GM19043 (cell line): ENCODE data around the gene PSG6.
"Not testable (repeated sequence)": the region's sequence is repeated elsewhere in the genome, so short reads cannot be mapped to it uniquely, and the experiment has no call there.

Source experiments
- ATAC-seq: cut with Tn5 transposase; IDR thresholded peaks from one replicate; pipeline ENCODE4 v1.9.1; 2021; ENCODE audit warnings: low read depth; ENCODE audit not compliant: unreplicated experiment

Gene PSG6

GRCh38 chr19:42917634-42918033 is at the start of gene PSG6:
Gene PSG6, minus strand, starts transcription at chr19:42917894. Its CDS starts 102 bp downstream, at chr19:42917792.
- ATAC-seq = not testable (repeated sequence)

DNA sequence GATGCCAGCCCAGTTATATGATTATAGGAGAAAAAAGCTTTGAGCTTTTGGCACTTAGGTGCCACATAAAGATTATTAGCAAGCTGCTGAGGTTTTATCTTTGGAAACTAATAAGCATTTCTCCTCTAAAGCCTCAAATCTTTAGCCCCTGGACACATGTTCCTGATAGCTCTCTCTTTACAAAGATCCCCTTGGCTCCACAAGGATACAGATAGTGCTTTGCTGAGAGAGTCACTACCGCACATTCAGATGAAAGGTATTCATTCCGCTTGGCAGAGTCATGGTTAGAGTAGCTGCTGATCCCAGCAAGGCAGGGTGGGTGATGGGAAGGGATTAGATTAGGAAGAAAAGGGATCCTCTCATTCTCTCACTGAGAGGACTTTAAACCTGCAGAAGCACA is 47.5 kb upstream of the PSG6 start:
- ATAC-seq = no peak

DNA sequence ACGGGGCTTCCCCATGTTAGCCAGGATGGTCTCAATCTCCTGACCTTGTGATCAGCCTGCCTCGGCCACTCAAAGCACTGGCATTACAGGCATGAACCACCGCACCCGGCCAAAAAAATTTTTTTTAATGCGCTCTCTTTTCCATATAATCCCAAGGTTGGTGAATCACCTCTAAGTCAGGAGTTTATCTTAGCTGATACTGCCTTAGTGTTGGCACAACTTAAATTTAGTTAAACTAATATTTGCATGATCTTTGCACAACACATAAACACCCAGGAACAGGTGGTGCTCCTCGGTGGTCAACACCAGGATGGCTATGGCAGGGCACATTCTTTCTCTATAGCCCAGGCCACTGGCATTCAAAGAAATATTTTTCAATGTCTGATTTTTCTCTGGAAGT is 43.4 kb upstream of the PSG6 start:
- ATAC-seq = no peak

DNA sequence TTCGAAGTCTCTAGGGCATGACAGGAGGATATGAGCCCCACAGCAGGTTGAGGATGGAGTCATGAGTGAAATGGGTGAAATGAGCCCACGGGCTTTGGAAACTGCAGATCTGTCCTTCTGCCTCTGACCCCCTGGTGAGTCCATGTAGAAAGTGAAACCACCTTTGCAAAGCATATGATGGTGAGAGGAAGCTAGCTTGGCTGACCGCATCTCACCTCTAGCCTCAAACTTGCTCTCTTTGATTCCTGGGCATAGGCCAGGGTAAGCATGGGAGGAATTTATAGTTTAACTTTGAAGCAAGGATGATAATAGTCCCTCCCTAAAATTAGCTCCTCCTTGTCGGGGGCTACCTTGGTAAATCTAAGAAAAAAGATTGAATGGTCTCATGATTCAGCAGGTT is 34.4 kb upstream of the PSG6 start:
- ATAC-seq = not testable (repeated sequence)

- not testable (repeated sequence) for ATAC-seq
Observed at GRCh38 chr19:42951476-42951875, 33.8 kb upstream of the PSG6 start.

- ATAC-seq = no peak
Observed at GRCh38 chr19:42942187-42942789, 24.6 kb upstream of the PSG6 start.

GRCh38 chr19:42937107-42937506 is 19.4 kb upstream of the PSG6 start, which contains the start of gene PSG7:
Gene PSG7, minus strand, starts transcription at chr19:42937207. Its CDS starts 131 bp downstream, at chr19:42937076.
- ATAC-seq = not testable (repeated sequence)

GRCh38 chr19:42934726-42935125 is 17.0 kb upstream of the PSG6 start:
- not testable (repeated sequence) for ATAC-seq

DNA sequence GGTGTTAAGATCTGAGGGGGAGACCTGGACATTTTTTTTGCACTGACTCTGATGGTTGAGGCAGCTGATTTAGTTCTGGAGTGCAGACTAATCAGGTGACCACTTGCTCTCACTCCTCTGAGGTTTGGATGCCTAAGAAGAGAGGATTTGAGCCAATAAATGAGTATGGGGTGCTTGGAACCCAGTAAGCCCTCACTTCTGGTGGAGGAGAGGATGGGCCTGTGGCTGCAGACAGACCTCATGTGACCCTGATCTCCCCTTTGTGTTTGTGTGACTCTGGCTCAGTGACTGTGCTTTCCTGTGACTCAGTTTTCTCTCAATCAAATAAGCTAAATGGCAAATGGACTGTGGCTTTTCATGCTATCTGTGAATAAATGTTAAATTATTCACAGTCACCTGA is 16.5 kb upstream of the PSG6 start:
- not testable (repeated sequence) for ATAC-seq

DNA sequence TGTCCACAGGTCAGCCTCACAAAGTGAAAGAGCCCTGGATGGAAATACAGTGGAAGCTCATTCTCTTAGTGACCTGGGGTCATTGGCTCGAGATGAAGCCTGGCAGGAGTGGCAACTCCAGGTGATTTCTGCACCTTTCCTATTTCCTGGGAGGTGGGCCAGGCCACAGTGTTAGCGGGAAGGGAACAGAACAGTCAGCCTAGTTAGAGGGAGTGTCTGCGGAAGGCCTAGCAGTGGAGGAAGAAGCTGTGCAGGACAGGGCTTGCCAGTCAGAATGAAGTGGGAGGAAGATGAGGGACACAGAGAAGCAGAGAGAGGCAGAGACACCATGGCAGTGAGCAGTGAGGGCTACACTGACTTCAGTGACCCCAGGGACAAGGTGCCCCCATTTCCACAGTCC is 15.7 kb upstream of the PSG6 start:
- ATAC-seq = not testable (repeated sequence)

DNA sequence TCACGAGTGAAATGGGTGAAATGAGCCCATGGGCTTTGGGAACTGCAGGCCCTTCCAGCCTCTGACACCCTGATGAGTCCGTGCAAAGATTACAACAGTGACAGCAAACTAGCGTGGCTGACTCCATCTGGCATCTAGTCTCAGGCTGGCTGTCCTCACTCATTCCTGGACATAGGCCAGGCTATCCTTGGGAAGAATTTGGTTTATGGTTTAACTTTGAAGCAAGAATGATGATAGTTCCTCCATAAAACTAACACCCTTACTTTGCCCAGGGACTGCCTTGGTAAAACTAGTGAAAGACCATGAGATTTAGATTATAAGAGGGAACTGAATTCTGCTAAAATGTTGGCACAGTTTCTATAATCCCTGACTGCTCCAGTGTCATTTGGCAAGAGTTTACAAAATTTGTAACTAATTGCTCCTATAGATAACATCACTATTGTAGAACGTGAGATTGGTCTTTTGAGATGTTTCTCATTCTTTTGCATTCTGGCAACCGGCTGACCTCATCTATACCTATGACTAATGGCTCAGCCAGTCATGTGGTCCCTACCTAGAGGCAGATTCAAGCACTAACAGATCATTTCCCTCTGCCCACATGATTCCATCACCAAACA is 14.9 kb upstream of the PSG6 start:
- ATAC-seq = not testable (repeated sequence)

DNA sequence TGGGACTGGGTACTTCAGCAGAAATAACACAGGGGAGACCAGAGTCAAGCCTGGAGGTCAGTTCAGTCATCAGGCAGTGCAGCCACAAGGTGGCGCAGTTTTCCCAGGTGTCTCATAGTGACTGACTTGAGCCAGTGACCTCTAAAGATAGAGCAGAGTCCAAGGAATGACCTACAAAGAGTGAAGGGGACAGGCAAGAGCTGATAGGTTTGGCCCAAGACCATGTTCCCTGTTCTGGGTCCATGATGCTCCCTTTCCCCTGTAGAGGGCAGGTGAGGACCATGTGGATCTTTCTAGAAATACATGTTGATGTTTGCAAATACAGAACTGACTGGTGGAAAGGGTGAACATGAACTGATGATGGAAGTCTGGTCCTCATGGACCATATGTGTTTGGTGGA is 12.5 kb upstream of the PSG6 start:
- ATAC-seq = not testable (repeated sequence)

- no peak for ATAC-seq
Observed at GRCh38 chr19:42928896-42929295, 11.2 kb upstream of the PSG6 start.

DNA sequence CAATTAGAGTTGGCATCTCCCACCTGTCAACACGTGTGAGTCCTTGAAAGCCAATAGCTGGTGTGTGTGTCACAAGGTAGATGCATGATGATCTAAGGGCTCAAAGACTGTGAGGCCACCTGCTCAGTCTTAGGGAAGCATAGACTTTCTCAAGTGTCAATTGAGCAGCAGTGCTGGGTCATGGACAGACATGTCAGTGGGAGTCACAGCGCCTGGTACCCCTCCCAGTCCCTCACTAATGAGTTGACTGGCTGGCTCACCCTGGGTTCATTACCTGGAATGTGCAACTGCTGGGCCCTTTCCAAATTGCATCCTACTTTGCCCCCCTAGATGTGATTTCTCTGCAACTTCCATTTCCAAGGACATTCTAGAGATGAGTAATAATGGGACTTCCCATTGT is 9.1 kb upstream of the PSG6 start:
- no peak for ATAC-seq

- not testable (repeated sequence) for ATAC-seq
Observed at GRCh38 chr19:42923106-42923505, 5.4 kb upstream of the PSG6 start.

GRCh38 chr19:42920971-42921370 is 3.3 kb upstream of the PSG6 start:
- not testable (repeated sequence) for ATAC-seq

DNA sequence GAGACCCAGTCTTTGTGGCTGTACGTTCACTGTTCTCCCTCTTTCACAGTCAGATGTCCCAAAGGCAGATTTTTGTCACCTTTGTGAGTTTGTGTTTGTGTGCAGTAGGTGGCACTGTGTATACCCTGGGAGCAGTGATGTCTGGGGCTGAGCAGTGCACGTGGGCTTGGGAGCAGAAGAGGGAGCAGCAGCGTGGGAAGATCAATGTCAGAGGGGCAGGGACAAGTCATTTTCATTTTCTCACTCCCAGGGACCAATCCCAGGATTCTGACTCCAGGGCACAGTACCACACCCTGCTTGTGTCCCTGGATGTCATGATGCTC is 2.0 kb upstream of the PSG6 start:
- no peak for ATAC-seq

GRCh38 chr19:42919070-42919756 is 1.5 kb upstream of the PSG6 start:
- not testable (repeated sequence) for ATAC-seq

DNA sequence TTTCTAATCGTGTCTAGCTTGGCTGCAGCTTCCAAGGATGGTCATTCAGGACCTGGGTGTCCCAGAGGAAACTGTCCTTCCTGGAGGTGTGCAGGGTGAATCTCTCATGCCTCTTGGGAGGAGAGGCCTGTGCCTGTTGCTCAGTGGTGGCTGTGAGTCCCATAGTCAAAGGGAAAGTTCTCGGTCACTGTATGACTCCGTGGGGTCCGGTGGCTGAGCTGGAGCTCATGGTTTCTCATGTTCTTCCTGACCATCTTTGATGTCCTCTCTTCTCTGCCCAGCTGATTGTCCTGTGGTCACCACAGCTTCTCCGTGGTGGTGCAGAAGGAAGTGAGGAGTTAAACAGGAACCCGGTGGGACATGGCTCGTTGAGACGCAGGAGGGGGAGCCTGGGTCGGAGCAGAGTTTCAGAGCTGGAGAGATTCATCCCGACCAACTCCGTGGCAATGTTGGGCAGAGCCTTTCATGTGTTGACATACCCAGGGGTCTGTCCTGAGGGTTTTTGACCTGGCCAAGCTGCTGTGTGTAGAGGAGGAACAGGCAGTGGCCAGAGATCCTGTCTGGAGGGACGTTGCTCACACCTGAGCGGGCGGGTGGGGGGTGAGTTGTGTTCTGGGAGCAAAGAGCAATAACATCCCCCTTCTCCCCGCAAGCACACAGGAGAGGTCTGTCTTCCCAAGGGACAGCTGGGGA is 829 bp upstream of the PSG6 start:
- not testable (repeated sequence) for ATAC-seq

DNA sequence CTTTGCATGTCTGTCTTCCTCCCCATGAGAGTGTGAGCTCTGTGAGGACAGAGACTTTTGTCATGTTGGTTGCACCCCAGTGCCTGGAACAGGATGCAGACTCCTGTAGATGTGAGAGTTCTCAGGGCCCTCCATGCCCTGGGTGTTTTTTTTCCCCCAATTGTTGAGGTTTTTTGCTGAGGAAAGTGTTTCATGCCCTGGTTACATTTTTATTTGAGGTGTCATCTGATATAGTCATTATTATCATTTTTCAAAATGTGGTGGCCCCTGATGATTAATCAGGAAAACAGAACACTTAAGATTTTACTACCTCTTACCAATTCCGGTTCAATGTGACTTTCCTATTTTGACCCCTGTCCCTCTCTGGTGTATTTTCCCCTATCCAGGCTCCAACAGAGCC is 763 bp downstream of the PSG6 start:
- not testable (repeated sequence) for ATAC-seq

DNA sequence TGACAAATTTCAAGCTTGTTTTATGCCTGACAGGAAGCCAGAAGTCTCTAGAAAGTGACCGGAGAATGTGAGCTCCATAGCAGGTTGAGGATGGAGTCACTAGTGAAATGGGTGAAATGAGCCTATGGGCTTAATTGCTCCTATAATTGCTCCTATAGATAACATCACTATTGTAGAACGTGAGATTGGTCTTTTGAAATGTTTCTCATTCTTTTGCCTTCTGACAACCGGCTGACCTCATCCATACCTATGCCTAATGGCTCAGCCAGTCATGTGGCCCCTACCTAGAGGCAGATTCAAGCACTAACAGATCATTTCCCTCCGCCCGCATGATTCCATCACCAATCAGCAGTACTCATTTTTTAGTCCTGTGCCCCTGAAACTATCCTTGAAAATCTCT is 4.2 kb downstream of the PSG6 start:
- not testable (repeated sequence) for ATAC-seq
